CD14-positive monocyte (primary cell): Measurements from ENCODE around the gene PRDX4. TPM values are rescaled to one million over a fixed set of nuclear protein-coding genes. Genes with fewer than 3 reads are reported as not detected.

Experiments
- DNase-seq, 3 donors: peaks; one replicate each; pipeline ENCODE4 v3.0.0-alpha.2; 2011 to 2022
- H2AFZ ChIP-seq: 2 replicates; pipeline ENCODE4 v1.6.0; 2012; ENCODE audit warnings: mild to moderate bottlenecking, low read depth, low read length, inconsistent platforms; ENCODE audit not compliant: insufficient read depth, poor library complexity, severe bottlenecking
- H3K27ac ChIP-seq, 2 donors: 1 replicate in 1 of 2; 2 replicates in 1 of 2; pipeline ENCODE4 v1.5.1; 2012 to 2013; ENCODE audit warnings: low read length in 2 of 2, control low read depth in 1 of 2, inconsistent platforms in 1 of 2, low read depth in 1 of 2, mild to moderate bottlenecking in 1 of 2
- H3K27me3 ChIP-seq, 2 donors: one replicate each; pipeline versions ENCODE4 v1.6.0 to v1.6.1; 2011 to 2013; ENCODE audit warnings: low read length in 2 of 2; ENCODE audit not compliant: control insufficient read depth in 2 of 2, insufficient read depth in 2 of 2
- H3K36me3 ChIP-seq, 2 donors: replicated peaks in 1 of 2; 1 replicate in 1 of 2; 2 replicates in 1 of 2; pipeline versions ENCODE4 v1.5.1 to v1.6.1; 2012 to 2013; ENCODE audit warnings: low read length in 2 of 2, control low read depth in 1 of 2, inconsistent platforms in 1 of 2, mild to moderate bottlenecking in 1 of 2; ENCODE audit not compliant: insufficient read depth in 2 of 2, control insufficient read depth in 1 of 2
- H3K4me1 ChIP-seq, 2 donors: 1 replicate in 1 of 2; 2 replicates in 1 of 2; pipeline versions ENCODE4 v1.5.1 to v1.6.1; 2012 to 2013; ENCODE audit warnings: low read length in 2 of 2, control low read depth in 1 of 2, inconsistent platforms in 1 of 2, mild to moderate bottlenecking in 1 of 2, moderate library complexity in 1 of 2; ENCODE audit not compliant: insufficient read depth in 2 of 2, control insufficient read depth in 1 of 2
- H3K4me2 ChIP-seq: replicated peaks from 2 replicates; pipeline ENCODE3; 2012; ENCODE audit warnings: low read length, moderate library complexity, mild to moderate bottlenecking; ENCODE audit not compliant: poor library complexity, severe bottlenecking; ENCODE audit errors: extremely low read depth
- H3K4me3 ChIP-seq, 3 experiments: fragments of 200-600 bp in 1 of 3; sonication (generic) in 1 of 3; replicated peaks in 1 of 3; 1 replicate in 2 of 3; 2 replicates in 1 of 3; pipeline ENCODE4 v1.5.1; 2011 to 2013; ENCODE audit warnings: low read length in 3 of 3, mild to moderate bottlenecking in 3 of 3, control low read depth in 2 of 3, low read depth in 2 of 3, inconsistent platforms in 1 of 3, moderate library complexity in 1 of 3
- H3K79me2 ChIP-seq: 2 replicates; pipeline ENCODE4 v1.6.0; 2012; ENCODE audit warnings: mild to moderate bottlenecking, control low read depth, inconsistent platforms, low read length, moderate library complexity; ENCODE audit not compliant: insufficient read depth
- H3K9ac ChIP-seq: 2 replicates; pipeline ENCODE4 v1.6.0; 2017; ENCODE audit warnings: low read length, mild to moderate bottlenecking; ENCODE audit not compliant: insufficient read depth, poor library complexity, severe bottlenecking
- H3K9me3 ChIP-seq, 2 donors: replicated peaks in 1 of 2; 1 replicate in 1 of 2; 2 replicates in 1 of 2; pipeline versions ENCODE4 v1.5.1 to v1.6.1; 2012 to 2013; ENCODE audit warnings: low read length in 2 of 2, control low read depth in 1 of 2; ENCODE audit not compliant: control insufficient read depth in 1 of 2, insufficient read depth in 1 of 2
- H4K20me1 ChIP-seq: 2 replicates; pipeline ENCODE4 v1.6.0; 2012; ENCODE audit warnings: mild to moderate bottlenecking, low read length, control low read depth, moderate library complexity; ENCODE audit not compliant: insufficient read depth
- H3K27ac Mint-ChIP-seq, 7 donors: one replicate each; pipeline ENCODE4 v1.8.0; 2020; ENCODE audit warnings: mild to moderate bottlenecking in 7 of 7, mixed read lengths in 7 of 7, moderate library complexity in 6 of 7, inconsistent platforms in 2 of 7
- H3K27me3 Mint-ChIP-seq, 3 donors: one replicate each; pipeline ENCODE4 v1.8.0; 2021 to 2022; ENCODE audit warnings: low read depth in 3 of 3, mild to moderate bottlenecking in 3 of 3, mixed read lengths in 3 of 3, moderate library complexity in 3 of 3, inconsistent platforms in 1 of 3
- H3K36me3 Mint-ChIP-seq, 2 donors: one replicate each; pipeline ENCODE4 v1.8.0; 2020; ENCODE audit warnings: mixed read lengths in 2 of 2, inconsistent platforms in 1 of 2, mild to moderate bottlenecking in 1 of 2
- H3K4me1 Mint-ChIP-seq: one replicate; pipeline ENCODE4 v1.8.0; 2020; ENCODE audit warnings: mild to moderate bottlenecking, mixed read lengths
- H3K4me3 Mint-ChIP-seq, 2 donors: one replicate each; pipeline ENCODE4 v1.8.0; 2020; ENCODE audit warnings: mild to moderate bottlenecking in 2 of 2, mixed read lengths in 2 of 2, moderate library complexity in 1 of 2
- H3K9me3 Mint-ChIP-seq, 7 donors: one replicate each; pipeline ENCODE4 v1.8.0; 2020 to 2022; ENCODE audit warnings: mixed read lengths in 7 of 7, mild to moderate bottlenecking in 6 of 7, moderate library complexity in 6 of 7, inconsistent platforms in 2 of 7
- WGBS: methylation state at CpG from one replicate; pipeline ENCODE4 v1.1.5; 2013; ENCODE audit warnings: missing lambda C conversion rate; ENCODE audit not compliant: insufficient coverage; 5-methylcytosine and 5-hydroxymethylcytosine counted together
- intact Hi-C, 2 donors: fragments of 100-400 bp; cut with micrococcal nuclease; formaldehyde crosslinking; loops; one replicate each; pipeline versions ENCODE4 v1.15.0 to v1.15.1; 2023
- polyA plus RNA-seq, 3 donors: library from polyadenylated mRNA; depleted of rRNA in 1 of 3; unstranded in 2 of 3; stranded (reverse) in 1 of 3; fragments of 300-500 nt in 2 of 3; fragments of >200 nt in 1 of 3; fragmentation: Illumina TruSeq in 2 of 3; gene quantifications; 1 replicate in 2 of 3; 2 replicates in 1 of 3; pipeline ENCODE4 v1.2.3, GENCODE V29; 2012 to 2021
- TF ChIP-seq, protein P1 (sequence below): fragments of 200-600 bp; IDR thresholded peaks from one replicate; pipeline ENCODE4 v1.8.0; 2022; ENCODE audit warnings: antibody characterized with exemption, mild to moderate bottlenecking

The PRDX4 gene
- polyA plus RNA-seq, 3 donors, result 12.8 to 76.2 (median 60.6) TPM

DNA sequence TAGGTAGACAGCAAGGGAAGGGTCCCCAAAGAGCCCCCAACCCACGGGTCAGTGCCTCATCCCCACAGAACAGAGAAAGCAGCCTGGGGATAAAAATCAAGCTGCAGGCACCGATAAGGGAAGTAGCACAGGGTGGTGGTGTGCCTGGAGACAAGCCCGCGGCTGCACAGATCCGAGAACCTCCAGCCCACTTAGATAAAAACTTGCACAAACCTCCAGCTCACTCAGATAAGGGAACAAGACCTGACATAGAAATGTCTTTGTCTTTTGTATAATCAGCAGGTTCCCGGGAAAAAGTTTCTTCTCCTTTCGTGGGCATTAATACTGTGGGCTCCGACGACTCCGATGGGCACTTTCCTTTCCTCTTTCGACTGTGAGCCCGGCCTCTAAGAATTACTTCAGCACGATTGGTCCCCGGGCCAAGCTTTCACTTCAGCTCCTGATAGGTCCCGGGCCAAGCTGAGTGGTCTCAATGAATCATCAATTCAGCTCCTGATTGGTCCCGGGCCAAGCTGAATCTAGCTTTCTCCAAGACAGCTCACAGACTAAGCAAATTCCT lies 32.4 kb downstream of the PRDX4 start:
- intact Hi-C loops, result loop anchor here in 1 of 2 donors (10.0 kb wide), 1 partner anchor 205 kb away; the partner anchor contains the start of genes APOO and CXorf58

DNA sequence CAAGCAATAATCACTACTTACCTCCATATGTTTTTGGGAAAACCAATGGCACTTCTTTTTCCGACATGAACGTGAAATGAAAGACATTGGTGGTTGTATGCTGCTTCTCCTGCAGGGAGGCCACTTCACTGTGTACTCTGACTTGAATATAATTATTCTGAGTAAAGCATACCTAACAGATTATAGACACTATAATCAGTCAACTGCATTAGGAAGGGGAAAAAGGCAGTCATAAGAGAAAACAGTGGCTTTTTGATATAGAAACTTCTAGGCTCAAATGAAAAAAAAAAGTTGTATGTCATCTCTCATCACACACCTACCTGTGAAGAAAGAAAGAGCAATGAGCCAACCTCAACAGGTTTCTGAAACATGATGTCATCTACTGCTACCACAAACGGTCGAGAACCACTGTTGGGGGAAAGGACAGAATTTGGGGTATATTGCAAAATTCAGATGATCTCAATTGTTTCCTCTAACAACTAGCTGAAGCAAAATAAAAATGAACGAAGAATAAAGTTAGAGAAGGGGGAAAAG lies 37.4 kb downstream of the PRDX4 start:
- Histone ChIP-seq H3K36me3 (peaks cover 51 to 71% of the 10 kb centered on the region in 2 donors), H3K27me3 (no peaks in the 10 kb centered on the region), H3K79me2 (no peaks in the 10 kb centered on the region), H2AFZ (no peak overlapping the region), H3K4me2 (no peak overlapping the region), H3K9ac (no peak overlapping the region), H3K4me1 (peaks cover 0 to 4% of the 10 kb centered on the region in 2 donors), H4K20me1 (peaks cover 5% of the 10 kb centered on the region), H3K4me3 (no peak overlapping the region), H3K9me3 (no peaks in the 10 kb centered on the region), H3K27ac (no peak overlapping the region)
- intact Hi-C loops, result no loop called here
- H3K27ac Mint-ChIP-seq, result no peak overlapping the region
- peaks cover 4% of the 10 kb centered on the region for H3K4me1 Mint-ChIP-seq
- no peak overlapping the region for H3K4me3 Mint-ChIP-seq
- H3K27me3 Mint-ChIP-seq, result peaks cover 0 to 22% (median 0%) of the 10 kb centered on the region in 3 donors
- TF ChIP-seq, protein P1, sequence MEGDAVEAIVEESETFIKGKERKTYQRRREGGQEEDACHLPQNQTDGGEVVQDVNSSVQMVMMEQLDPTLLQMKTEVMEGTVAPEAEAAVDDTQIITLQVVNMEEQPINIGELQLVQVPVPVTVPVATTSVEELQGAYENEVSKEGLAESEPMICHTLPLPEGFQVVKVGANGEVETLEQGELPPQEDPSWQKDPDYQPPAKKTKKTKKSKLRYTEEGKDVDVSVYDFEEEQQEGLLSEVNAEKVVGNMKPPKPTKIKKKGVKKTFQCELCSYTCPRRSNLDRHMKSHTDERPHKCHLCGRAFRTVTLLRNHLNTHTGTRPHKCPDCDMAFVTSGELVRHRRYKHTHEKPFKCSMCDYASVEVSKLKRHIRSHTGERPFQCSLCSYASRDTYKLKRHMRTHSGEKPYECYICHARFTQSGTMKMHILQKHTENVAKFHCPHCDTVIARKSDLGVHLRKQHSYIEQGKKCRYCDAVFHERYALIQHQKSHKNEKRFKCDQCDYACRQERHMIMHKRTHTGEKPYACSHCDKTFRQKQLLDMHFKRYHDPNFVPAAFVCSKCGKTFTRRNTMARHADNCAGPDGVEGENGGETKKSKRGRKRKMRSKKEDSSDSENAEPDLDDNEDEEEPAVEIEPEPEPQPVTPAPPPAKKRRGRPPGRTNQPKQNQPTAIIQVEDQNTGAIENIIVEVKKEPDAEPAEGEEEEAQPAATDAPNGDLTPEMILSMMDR, result no peak
- DNase-seq, result no peak
- WGBS, result no CpG with 5 or more reads among the region's 5 CpGs
- H3K9me3 Mint-ChIP-seq, result no peaks in the 10 kb centered on the region
- H3K36me3 Mint-ChIP-seq, result peaks cover 36 to 72% of the 10 kb centered on the region in 2 donors

More for the DNA sequence above, 32.4 kb downstream of the PRDX4 start:
- H3K27me3 Mint-ChIP-seq, result peaks cover 0 to 26% (median 0%) of the 10 kb centered on the region in 3 donors
- TF ChIP-seq, protein P1, result no peak
- Histone ChIP-seq H3K27ac (peak overlapping the region; percentile 28 to 36), H2AFZ (peak overlapping the region; percentile 41), H3K79me2 (no peaks in the 10 kb centered on the region), H3K9me3 (no peaks in the 10 kb centered on the region), H3K27me3 (no peaks in the 10 kb centered on the region), H3K4me2 (peak overlapping the region; percentile 61), H4K20me1 (no peaks in the 10 kb centered on the region), H3K9ac (no peak overlapping the region), H3K4me3 (peak overlapping the region; percentile 0 to 57 (median 7)), H3K4me1 (peaks cover 3 to 8% of the 10 kb centered on the region in 2 donors), H3K36me3 (peaks cover 20 to 22% of the 10 kb centered on the region in 2 donors)
- DNase-seq, result peak; percentile 17 to 47 (median 37)
- peak overlapping the region; percentile 71 to 74 for H3K4me3 Mint-ChIP-seq
- H3K9me3 Mint-ChIP-seq, result no peaks in the 10 kb centered on the region
- H3K27ac Mint-ChIP-seq, result peak overlapping the region; percentile 19 to 86 (median 57)
- peaks cover 9% of the 10 kb centered on the region for H3K4me1 Mint-ChIP-seq
- H3K36me3 Mint-ChIP-seq, result peaks cover 20 to 25% of the 10 kb centered on the region in 2 donors
- 0% methylated on average over 9 of the region's 16 CpGs for WGBS
